CD14-positive monocyte (primary cell): ENCODE data around the gene ASAP3. TPM values are rescaled to one million over a fixed set of nuclear protein-coding genes. Genes with fewer than 3 reads are reported as not detected.

Experiments used
- DNase-seq, 3 donors: peaks; one replicate each; pipeline ENCODE4 v3.0.0-alpha.2; 2011 to 2022
- H2AFZ ChIP-seq: 2 replicates; pipeline ENCODE4 v1.6.0; 2012; ENCODE audit warnings: mild to moderate bottlenecking, low read depth, low read length, inconsistent platforms; ENCODE audit not compliant: insufficient read depth, poor library complexity, severe bottlenecking
- H3K27ac ChIP-seq, 2 donors: 1 replicate in 1 of 2; 2 replicates in 1 of 2; pipeline ENCODE4 v1.5.1; 2012 to 2013; ENCODE audit warnings: low read length in 2 of 2, control low read depth in 1 of 2, inconsistent platforms in 1 of 2, low read depth in 1 of 2, mild to moderate bottlenecking in 1 of 2
- H3K27me3 ChIP-seq, 2 donors: one replicate each; pipeline versions ENCODE4 v1.6.0 to v1.6.1; 2011 to 2013; ENCODE audit warnings: low read length in 2 of 2; ENCODE audit not compliant: control insufficient read depth in 2 of 2, insufficient read depth in 2 of 2
- H3K36me3 ChIP-seq, 2 donors: replicated peaks in 1 of 2; 1 replicate in 1 of 2; 2 replicates in 1 of 2; pipeline versions ENCODE4 v1.5.1 to v1.6.1; 2012 to 2013; ENCODE audit warnings: low read length in 2 of 2, control low read depth in 1 of 2, inconsistent platforms in 1 of 2, mild to moderate bottlenecking in 1 of 2; ENCODE audit not compliant: insufficient read depth in 2 of 2, control insufficient read depth in 1 of 2
- H3K4me1 ChIP-seq, 2 donors: 1 replicate in 1 of 2; 2 replicates in 1 of 2; pipeline versions ENCODE4 v1.5.1 to v1.6.1; 2012 to 2013; ENCODE audit warnings: low read length in 2 of 2, control low read depth in 1 of 2, inconsistent platforms in 1 of 2, mild to moderate bottlenecking in 1 of 2, moderate library complexity in 1 of 2; ENCODE audit not compliant: insufficient read depth in 2 of 2, control insufficient read depth in 1 of 2
- H3K4me2 ChIP-seq: replicated peaks from 2 replicates; pipeline ENCODE3; 2012; ENCODE audit warnings: low read length, moderate library complexity, mild to moderate bottlenecking; ENCODE audit not compliant: poor library complexity, severe bottlenecking; ENCODE audit errors: extremely low read depth
- H3K4me3 ChIP-seq, 3 experiments: fragments of 200-600 bp in 1 of 3; sonication (generic) in 1 of 3; replicated peaks in 1 of 3; 1 replicate in 2 of 3; 2 replicates in 1 of 3; pipeline ENCODE4 v1.5.1; 2011 to 2013; ENCODE audit warnings: low read length in 3 of 3, mild to moderate bottlenecking in 3 of 3, control low read depth in 2 of 3, low read depth in 2 of 3, inconsistent platforms in 1 of 3, moderate library complexity in 1 of 3
- H3K79me2 ChIP-seq: 2 replicates; pipeline ENCODE4 v1.6.0; 2012; ENCODE audit warnings: mild to moderate bottlenecking, control low read depth, inconsistent platforms, low read length, moderate library complexity; ENCODE audit not compliant: insufficient read depth
- H3K9ac ChIP-seq: 2 replicates; pipeline ENCODE4 v1.6.0; 2017; ENCODE audit warnings: low read length, mild to moderate bottlenecking; ENCODE audit not compliant: insufficient read depth, poor library complexity, severe bottlenecking
- H3K9me3 ChIP-seq, 2 donors: replicated peaks in 1 of 2; 1 replicate in 1 of 2; 2 replicates in 1 of 2; pipeline versions ENCODE4 v1.5.1 to v1.6.1; 2012 to 2013; ENCODE audit warnings: low read length in 2 of 2, control low read depth in 1 of 2; ENCODE audit not compliant: control insufficient read depth in 1 of 2, insufficient read depth in 1 of 2
- H4K20me1 ChIP-seq: 2 replicates; pipeline ENCODE4 v1.6.0; 2012; ENCODE audit warnings: mild to moderate bottlenecking, low read length, control low read depth, moderate library complexity; ENCODE audit not compliant: insufficient read depth
- H3K27ac Mint-ChIP-seq, 7 donors: one replicate each; pipeline ENCODE4 v1.8.0; 2020; ENCODE audit warnings: mild to moderate bottlenecking in 7 of 7, mixed read lengths in 7 of 7, moderate library complexity in 6 of 7, inconsistent platforms in 2 of 7
- H3K27me3 Mint-ChIP-seq, 3 donors: one replicate each; pipeline ENCODE4 v1.8.0; 2021 to 2022; ENCODE audit warnings: low read depth in 3 of 3, mild to moderate bottlenecking in 3 of 3, mixed read lengths in 3 of 3, moderate library complexity in 3 of 3, inconsistent platforms in 1 of 3
- H3K36me3 Mint-ChIP-seq, 2 donors: one replicate each; pipeline ENCODE4 v1.8.0; 2020; ENCODE audit warnings: mixed read lengths in 2 of 2, inconsistent platforms in 1 of 2, mild to moderate bottlenecking in 1 of 2
- H3K4me1 Mint-ChIP-seq: one replicate; pipeline ENCODE4 v1.8.0; 2020; ENCODE audit warnings: mild to moderate bottlenecking, mixed read lengths
- H3K4me3 Mint-ChIP-seq, 2 donors: one replicate each; pipeline ENCODE4 v1.8.0; 2020; ENCODE audit warnings: mild to moderate bottlenecking in 2 of 2, mixed read lengths in 2 of 2, moderate library complexity in 1 of 2
- H3K9me3 Mint-ChIP-seq, 7 donors: one replicate each; pipeline ENCODE4 v1.8.0; 2020 to 2022; ENCODE audit warnings: mixed read lengths in 7 of 7, mild to moderate bottlenecking in 6 of 7, moderate library complexity in 6 of 7, inconsistent platforms in 2 of 7
- CTCF ChIP-seq: fragments of 200-600 bp; IDR thresholded peaks from one replicate; pipeline ENCODE4 v1.8.0; 2022; ENCODE audit warnings: antibody characterized with exemption, mild to moderate bottlenecking
- WGBS: methylation state at CpG from one replicate; pipeline ENCODE4 v1.1.5; 2013; ENCODE audit warnings: missing lambda C conversion rate; ENCODE audit not compliant: insufficient coverage; 5-methylcytosine and 5-hydroxymethylcytosine counted together
- intact Hi-C, 2 donors: fragments of 100-400 bp; cut with micrococcal nuclease; formaldehyde crosslinking; loops; one replicate each; pipeline versions ENCODE4 v1.15.0 to v1.15.1; 2023
- polyA plus RNA-seq, 3 donors: library from polyadenylated mRNA; depleted of rRNA in 1 of 3; unstranded in 2 of 3; stranded (reverse) in 1 of 3; fragments of 300-500 nt in 2 of 3; fragments of >200 nt in 1 of 3; fragmentation: Illumina TruSeq in 2 of 3; gene quantifications; 1 replicate in 2 of 3; 2 replicates in 1 of 3; pipeline ENCODE4 v1.2.3, GENCODE V29; 2012 to 2021

Gene ASAP3
- polyA plus RNA-seq, 3 donors = 0.27 to 1.1 TPM; not detected in 1

- intact Hi-C loops = no loop called here
- H3K27ac Mint-ChIP-seq = no peak overlapping the region
- 94% methylated on average over 14 of the region's 14 CpGs for whole genome bisulfite sequencing
- H3K79me2 ChIP-seq = no peaks in the 10 kb centered on the region
- H3K9me3 ChIP-seq = no peaks in the 10 kb centered on the region
- peaks cover 0 to 6% of the 10 kb centered on the region in 2 donors for H3K4me1 ChIP-seq
- no peak overlapping the region for H3K4me3 Mint-ChIP-seq
- H3K4me3 ChIP-seq = no peak overlapping the region
- H3K4me1 Mint-ChIP-seq = peaks cover 11% of the 10 kb centered on the region
- H4K20me1 ChIP-seq = no peaks in the 10 kb centered on the region
- no peak for DNase-seq
- TF ChIP-seq CTCF = no peak
- no peak overlapping the region for H2AFZ ChIP-seq
- no peak overlapping the region for H3K9ac ChIP-seq
- no peaks in the 10 kb centered on the region for H3K36me3 Mint-ChIP-seq
- H3K9me3 Mint-ChIP-seq = peaks cover 0 to 3% (median 0%) of the 10 kb centered on the region in 7 donors
- H3K4me2 ChIP-seq = no peak overlapping the region
- no peaks in the 10 kb centered on the region for H3K27me3 ChIP-seq
- no peaks in the 10 kb centered on the region for H3K36me3 ChIP-seq
- H3K27ac ChIP-seq = no peak overlapping the region
- H3K27me3 Mint-ChIP-seq = peaks cover 6 to 14% (median 8%) of the 10 kb centered on the region in 3 donors
Measured at GRCh38 chr1:23385119-23385621, 98.8 kb downstream of the ASAP3 start.

GRCh38 chr1:23384312-23385058, 99.5 kb downstream of the ASAP3 start:
- H3K79me2 ChIP-seq = no peaks in the 10 kb centered on the region
- Mint-ChIP-seq H3K27ac (peak overlapping the region in 2 of 7 donors; percentile 50 to 53), H3K4me3 (no peak overlapping the region), H3K9me3 (peaks cover 0 to 3% (median 0%) of the 10 kb centered on the region in 7 donors), H3K27me3 (peaks cover 6 to 14% (median 8%) of the 10 kb centered on the region in 3 donors), H3K4me1 (peaks cover 6% of the 10 kb centered on the region), H3K36me3 (no peaks in the 10 kb centered on the region)
- DNase-seq = peak in 1 of 3 donors; percentile 37
- TF ChIP-seq CTCF = no peak
- no peaks in the 10 kb centered on the region for H4K20me1 ChIP-seq
- H3K4me1 ChIP-seq = peaks cover 3 to 9% of the 10 kb centered on the region in 2 donors
- no peak overlapping the region for H3K27ac ChIP-seq
- no peak overlapping the region for H3K4me3 ChIP-seq
- H3K9ac ChIP-seq = no peak overlapping the region
- no peaks in the 10 kb centered on the region for H3K27me3 ChIP-seq
- no peak overlapping the region for H2AFZ ChIP-seq
- H3K4me2 ChIP-seq = no peak overlapping the region
- H3K36me3 ChIP-seq = no peaks in the 10 kb centered on the region
- 47% methylated on average over 3 of the region's 11 CpGs for WGBS
- no peaks in the 10 kb centered on the region for H3K9me3 ChIP-seq
- intact Hi-C loops = no loop called here
